GM21619 (cell line): ENCODE data around the gene TFF2.

Experiments used
- ATAC-seq: cut with Tn5 transposase; IDR thresholded peaks from one replicate; pipeline ENCODE4 v1.9.1; 2021; ENCODE audit not compliant: unreplicated experiment

The TFF2 gene

DNA sequence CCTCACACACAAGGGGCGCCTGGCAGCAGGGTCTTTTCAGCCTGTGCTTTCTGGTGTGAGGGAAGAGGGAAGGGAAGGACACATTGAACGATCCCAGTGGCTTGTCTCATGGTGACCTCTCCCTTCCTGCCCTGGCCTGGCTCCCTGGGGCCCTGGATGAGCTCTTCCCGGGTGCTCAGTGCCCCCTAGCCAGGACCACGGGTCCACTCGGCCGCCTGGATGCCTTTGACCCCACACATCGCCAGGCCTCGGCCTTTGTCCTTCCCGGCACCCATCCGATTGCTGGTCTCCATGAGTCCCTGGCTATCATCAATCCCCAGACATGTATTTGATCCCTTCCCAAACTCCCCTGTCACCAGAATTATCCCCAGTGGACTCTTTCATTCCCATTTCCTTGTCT, 29.6 kb downstream of the TFF2 start:
- no peak for ATAC-seq

DNA sequence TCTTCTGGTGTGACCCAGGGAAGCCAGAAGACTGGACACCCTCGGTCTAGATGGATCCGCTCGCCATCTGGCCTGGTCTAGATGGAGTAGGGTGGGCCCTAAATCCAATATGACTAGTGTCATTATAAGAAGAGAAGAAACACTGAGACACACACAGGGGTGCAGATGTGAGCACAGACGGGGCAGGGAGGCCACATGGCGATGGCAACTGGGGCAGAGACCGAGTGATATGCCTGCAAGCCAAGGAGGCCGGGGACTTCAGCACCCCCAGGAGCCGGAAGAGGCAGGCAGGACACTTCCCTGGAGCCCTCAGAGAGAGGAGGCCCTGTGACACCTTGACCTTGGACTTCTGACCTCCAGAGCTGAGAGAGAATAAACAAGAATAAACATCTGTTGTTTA, 30.0 kb downstream of the TFF2 start:
- ATAC-seq = no peak

DNA sequence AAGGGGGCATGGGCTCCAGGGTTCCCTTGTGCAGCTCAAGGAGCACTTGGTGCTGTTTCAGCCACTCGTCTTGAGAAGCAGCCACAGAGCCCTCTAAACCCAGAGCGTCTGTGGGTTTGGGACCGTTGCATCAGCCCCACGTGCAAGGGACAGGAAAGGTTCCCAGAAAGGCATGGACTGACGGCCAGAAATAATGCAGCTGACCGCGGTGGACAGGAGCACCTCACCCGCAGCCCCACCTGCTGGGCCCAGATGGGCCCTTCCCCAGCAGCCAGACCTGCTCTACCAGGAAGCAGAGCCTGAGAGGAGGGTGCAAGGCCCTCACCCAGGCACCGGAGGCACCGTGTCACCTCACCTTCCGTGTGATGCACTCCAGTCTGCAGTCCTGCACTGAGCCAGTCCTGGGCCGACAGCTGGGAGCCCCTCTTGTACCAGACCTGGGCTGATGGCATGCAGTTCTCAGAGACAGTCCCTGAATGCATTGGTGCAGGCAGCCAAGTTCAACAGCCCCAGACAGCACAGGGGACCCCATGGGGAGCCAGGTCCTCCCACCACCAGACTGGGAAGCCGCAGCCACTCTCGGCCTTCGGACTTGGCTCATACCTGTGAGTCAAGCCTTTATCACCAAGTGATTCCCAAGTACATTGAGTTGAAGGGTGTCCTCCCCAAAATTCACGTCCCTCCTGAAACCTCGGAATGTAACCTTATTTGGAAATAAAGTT, 30.8 kb downstream of the TFF2 start:
- no peak for ATAC-seq

DNA sequence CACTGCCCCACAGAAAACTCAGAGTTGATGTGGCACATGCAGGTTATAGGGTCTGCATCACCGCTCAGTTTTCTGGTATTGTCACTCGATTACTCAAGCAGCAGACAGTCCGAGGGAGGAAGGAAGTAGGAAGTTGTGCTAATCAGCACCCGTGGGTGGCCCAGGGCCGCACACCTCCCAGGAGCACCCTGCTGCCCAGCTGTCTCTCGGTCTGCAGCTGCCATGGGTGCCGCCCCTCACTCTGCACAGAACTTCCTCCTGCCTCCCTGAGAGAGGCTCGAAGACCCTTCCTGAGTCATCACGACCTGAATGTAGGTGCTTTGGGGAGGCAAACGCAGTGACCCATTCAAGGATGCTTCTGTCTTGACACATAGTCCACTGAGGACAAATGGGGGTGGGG, 31.4 kb downstream of the TFF2 start:
- no peak for ATAC-seq

DNA sequence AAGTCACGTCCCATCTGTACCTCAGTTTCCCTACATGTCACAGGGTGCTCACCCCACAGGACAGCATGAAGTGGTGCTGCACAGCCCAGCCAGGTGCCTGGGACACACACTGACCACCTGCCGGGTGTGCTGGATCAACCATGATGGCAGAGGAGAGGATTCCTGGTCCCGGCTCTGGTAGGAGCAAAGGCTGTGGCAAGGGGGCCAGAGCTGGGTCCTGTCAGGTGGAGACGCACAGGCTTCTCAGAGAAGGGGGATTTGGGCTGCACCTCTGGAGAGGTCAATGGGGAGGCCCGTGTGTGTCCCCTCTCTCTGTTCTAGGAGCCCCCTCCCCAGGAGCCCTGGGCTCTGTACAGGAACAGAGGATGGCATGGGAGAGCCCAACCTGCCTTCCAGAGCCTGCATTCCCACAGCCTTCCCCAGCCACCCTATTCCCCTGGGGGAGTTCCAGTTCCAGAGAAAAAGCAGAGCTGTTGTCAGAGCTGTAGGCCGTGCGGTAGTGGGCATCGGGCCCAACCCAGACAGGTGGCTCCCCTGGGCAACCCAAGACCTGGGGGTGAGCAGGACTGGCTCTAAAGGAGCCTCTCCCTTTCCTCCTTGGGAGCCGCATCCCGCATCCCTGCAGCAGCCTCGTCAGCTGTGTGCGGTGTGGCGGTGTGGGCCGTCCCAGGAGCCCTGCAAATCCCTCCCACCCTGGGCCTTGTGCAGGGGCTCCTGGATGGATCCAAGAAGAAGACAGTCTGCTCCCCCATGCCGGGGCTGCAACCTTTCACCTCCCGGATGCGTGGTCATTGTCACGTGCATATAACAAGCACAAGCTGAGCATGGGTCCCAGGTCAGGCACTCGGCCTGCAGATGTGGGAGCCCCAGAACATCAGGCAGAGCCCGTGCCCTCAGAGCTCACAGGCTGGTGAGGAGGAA, 32.7 kb downstream of the TFF2 start:
- no peak for ATAC-seq

DNA sequence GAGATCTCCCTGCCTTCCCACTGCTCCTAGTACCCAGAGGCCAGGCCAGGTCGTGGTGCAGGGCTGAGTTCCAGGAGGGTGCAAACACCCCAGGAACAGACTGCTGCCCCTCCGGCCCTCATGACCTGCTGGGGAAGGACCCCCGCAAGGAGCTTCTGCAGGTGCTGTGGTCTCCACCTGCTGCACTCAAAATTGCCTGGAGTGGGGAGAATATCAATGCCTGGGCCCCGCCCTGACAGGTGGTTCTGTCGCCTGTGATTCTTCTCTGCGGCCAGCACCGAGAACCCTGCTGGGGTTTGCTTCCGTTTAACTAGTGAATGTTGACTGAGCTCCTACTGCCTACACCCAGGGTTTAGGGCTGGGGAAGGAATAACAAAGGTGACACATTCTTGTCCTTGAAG, 33.5 kb downstream of the TFF2 start:
- no peak for ATAC-seq

DNA sequence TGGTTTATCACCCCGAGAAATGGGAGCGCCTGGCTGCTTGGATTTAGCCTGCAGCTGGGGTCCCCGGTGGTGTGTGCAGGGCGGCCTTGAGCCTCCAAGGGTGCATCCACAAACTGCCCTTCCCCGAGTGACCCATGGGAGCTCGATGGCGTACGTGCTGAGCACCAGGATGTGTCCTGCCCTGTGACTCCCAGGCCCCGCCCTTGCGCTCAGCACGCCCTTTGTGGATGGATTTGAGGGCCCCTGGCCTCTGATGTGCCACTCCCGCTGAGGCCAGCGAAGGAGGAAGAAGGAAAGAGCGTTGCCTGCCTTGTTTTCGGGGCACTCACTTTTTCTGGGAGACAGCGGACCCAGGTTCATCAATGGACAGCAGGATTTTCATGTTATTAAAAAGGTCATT, 33.9 kb downstream of the TFF2 start:
- no peak for ATAC-seq

DNA sequence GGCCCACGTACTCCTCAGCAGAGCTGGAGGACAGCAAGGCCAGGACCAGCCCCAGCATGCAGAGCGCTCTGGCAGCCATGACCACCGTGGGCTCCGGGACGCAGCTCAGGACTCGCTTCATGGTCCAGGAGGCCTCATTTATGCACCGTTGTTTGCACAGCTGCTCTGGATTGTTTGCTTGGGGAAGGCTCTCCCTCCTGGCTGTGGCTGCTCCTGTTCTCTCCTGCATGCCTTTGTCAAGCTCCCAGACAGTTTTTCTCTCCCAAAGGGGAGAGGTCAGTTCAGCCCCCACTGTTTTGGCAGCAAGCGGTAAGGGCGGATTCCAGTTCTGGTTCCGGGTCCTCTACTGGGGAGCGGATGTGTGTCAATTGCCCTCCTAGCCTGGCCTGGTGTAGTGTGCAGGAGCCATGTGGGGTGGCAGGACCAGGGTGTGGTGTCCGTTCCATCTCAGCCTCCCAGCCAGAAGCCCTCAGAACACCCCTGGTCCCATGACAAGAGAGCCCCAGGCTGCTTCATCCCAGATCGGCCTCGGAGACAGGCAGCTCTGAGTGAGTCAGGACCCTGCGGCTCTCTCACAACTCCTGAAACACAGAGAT, 35.4 kb downstream of the TFF2 start, which contains the start of gene TFF3:
Gene TFF3 (minus strand): TSS at position 114 of the 596 bp plus-strand sequence. CDS start 35 bp downstream, at position 79.
- ATAC-seq = no peak

DNA sequence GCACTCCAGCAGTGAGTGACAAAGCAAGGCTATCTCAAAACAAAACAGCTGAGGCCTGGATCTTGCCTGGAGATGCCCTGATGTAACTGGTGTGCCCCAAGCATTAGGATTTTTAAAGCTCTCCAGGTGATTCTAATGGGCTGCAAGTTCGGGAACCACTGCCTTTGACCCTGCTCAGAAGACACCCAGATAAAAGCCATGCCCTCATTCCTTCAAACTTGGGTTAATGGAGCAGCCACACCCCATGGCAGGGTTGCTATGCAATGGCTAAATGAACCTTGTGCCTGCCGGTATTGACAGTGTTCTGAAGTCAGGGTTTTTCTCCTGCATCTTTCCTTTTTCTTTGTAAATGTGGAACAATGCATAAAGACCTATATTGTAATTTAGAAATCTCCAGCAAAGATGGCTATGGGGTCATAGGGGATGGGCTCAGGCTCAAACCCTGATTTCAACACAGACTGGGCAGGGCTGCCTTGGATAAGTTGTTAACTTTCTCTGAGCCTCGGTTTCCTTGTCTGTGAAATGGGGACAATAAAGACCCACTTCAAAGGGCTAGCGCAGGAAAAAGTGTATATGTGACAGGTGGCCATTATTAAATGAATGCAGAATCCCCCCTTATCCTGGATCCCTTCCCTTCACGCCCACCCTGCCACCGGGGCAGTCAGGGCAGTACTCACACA, 36.0 kb downstream of the TFF2 start:
- no peak for ATAC-seq

DNA sequence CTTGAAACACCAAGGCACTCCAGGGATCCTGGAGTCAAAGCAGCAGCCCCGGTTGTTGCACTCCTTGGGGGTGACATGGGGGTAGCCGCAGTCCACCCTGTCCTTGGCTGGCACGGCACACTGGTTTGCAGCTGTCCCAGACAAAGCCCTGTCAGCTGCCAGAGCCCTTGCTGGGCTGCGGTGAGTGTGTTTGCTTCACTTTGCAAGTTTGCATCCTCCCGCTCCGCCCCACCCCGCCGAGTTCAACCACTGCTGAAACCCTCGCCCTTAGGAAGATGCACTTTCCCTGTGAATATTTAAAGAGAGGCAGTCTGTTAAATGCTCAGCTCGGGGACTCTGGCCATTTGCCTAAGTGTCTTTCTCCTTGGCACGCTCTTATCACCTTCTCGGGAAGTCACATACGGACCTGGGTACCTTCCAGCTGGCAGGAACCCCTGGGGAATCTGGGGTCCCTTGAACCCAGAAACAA, 37.3 kb downstream of the TFF2 start:
- ATAC-seq = no peak

DNA sequence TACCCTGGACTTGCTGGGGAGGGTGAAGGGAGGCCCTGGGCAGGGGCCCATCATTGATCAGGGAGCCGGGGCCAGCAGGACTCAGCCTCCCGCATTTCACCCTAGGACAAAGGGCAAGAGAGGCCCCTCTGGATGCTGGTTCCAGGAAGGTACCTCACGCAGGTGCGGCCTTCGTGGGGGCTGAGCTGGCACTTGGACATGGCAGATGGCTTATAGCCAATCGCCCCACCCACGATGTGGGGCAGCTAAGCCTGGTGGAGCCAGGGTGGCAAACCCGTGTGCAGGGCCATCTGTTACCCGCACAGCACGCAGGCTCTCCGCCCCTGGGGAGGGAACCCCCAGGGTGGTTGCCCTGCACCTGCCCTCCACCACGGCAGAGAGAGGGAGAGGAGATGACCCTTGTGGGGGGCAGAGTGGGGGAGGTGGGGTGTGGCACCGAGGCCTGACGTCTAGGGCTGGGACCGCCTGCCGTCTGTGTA, 38.1 kb downstream of the TFF2 start:
- ATAC-seq = no peak

DNA sequence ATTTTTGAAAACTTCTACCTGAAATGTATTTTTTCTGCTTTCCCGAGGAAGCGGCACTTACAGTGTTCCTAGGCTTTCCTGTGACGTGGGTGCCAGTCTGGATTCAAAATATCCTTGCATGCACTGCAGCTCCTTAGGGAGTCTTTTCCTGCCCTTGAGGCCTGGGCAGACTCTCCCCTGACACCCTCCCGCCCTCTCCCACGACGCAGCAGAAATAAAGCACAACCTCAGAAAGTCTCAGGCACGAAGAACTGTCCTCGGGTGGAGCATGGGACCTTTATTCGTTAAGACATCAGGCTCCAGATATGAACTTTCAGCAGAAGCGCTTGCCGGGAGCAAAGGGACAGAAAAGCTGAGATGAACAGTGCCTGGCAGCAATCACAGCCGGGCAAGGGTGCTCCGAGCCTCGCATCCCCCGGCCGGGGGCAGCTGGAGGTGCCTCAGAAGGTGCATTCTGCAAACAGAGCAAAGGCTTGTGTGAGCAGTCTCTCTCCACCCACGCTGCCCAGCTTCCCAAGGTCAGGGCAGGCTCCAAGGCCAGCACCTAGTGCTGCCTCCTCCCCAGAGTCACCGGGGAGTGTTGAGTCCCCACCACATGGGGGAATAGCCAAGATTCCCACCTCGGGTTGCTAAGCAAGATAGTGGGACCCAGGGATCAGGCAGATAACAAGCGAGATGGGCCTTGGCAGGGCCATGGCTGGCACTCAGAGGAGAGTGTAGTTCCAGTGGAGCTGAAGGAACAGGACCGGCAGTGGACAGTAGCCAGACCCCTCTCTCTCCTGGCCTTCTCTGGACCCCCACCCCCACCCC, 38.8 kb downstream of the TFF2 start:
- ATAC-seq = no peak

DNA sequence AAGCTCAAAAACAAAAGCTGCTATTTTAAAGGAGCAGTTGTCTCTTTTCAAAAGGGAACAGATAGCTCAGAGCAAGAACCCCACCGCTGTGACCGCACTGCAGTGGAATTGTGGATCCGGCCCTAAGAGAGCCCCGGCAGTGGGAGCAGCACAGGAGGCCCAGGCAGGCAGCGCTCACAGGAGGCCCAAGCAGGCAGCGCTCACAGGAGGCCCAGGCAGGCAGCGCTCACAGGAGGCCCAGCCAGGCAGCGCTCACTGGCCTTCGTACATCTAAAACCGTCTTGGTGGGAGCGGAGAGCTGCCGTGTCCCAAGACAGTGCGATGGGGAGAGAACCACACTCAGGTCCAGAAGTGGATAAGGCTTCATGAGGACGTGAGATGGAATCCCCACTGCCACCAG, 39.6 kb downstream of the TFF2 start:
- ATAC-seq = no peak

DNA sequence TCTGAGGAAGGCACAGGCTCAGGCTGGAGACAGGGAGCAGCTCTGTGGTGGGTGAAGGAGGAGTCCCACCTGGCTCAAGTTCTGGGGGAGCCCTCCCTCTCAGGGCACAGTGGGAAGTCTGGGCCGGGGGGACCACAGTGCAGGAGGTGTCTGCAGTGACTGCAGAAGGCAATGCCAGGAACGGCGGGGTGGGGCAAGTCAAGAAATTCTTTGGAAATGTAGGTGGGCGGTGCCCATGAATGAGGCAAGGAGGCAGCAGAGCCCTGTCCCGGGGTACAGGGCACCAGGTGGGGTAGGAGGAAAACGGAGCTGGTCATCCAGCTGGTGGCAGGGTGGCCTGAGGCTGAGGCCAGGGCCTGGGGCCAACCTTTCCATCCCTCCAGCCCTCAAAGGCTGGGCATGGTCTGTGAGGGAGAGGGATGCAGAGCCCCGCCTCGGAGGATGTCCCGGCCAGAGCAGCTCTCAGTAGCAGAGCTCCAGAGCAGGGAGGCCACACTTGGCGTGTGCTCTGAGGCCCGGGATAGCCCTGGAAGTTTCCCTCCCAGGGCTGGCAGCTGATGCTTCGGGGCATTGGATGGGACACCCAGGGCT, 40.3 kb downstream of the TFF2 start:
- no peak for ATAC-seq

DNA sequence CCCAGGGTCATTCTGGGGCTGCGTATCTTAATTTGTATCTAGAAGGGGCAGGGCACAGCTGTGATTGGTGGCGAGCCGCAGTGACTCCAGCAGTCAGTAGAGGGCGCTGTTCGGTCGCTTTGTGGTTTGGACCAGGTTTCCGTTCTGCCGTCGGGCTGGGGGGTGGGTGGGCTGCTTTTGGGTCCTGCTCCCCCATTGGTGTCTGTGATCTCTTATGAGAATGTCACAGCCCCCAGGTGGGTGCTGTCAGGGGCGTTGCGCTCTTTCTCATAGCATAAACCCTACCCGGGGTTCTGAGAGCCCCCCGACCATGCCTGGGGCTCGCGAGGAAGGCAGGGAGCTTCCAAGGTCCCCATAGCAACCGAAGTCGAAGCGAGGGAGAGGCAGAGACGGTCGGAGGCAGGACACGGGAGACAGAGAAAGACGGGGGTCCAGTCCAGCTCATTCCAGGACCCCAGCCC, 41.0 kb downstream of the TFF2 start:
- no peak for ATAC-seq

DNA sequence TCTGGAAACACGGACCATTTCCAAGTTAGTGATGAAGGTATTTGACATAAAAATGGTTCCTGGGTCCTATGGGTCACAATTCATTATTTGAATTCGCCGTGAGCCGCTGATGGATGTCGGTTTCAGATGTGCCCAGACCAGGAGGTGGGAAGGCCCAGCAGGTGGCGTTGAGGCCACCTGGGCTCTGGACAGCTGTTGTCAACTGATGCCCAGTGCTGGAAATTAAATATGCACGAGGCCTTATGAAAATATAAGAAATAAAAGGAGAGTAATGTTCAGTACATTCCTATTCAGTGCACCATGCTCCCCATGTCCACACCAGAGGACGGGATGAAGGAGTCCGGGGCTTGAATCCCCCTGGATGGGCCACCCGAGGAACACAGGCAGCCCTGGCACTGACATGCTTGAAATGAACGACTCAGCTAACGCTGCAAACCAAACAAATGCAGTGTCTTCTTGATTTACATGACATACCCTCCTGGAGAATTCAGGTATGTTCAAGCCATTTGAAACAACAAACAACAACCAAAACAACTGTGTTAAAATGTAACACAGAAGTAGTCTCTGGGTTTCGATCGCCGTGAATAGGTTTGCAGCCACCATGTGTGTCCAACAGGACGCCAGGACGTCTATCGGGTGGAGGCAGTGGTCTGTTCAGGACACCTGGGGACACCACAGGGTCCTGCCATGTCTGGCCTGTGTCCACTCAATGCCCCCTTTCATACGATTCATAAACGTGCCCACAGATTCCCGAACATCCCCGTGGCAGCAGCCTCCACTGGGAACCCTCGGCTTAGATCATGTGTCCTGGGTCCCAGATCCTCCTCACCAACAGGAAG, 41.7 kb downstream of the TFF2 start:
- no peak for ATAC-seq

DNA sequence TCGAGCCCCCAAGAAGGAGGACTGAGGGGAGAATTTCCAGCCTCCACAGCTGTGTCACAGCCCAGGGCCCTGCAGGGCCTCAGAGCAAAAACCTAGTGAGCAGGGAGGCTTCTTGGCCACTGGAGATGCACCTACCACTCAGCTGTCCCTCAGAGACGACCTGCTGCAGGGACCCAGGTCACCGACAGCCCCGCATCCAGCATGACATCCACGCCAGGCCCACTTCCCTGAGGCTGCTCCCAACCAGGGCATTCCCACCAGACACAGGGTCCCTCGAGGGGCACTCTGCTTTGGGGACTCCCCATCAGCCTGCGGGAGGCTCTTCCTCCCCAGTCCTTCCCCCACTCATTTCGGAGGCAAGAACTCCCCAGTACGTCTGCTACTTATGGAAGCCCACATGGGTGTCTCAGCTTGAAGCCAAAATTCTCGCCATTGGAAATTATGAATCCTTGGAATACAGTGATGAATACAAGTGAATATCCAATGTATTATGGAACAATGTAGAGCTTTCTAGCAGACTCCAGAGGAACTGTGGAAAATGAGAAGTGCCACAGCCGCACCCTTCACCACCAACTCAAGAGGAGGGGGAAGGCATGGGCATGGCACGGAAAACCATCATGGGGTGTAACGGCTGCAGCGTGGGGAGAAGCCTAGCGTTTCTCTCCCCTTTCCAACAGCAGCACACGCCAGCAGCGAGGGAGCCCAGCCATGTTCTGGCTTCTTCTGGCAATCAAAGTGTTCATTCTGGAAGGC, 42.5 kb downstream of the TFF2 start:
- no peak for ATAC-seq

DNA sequence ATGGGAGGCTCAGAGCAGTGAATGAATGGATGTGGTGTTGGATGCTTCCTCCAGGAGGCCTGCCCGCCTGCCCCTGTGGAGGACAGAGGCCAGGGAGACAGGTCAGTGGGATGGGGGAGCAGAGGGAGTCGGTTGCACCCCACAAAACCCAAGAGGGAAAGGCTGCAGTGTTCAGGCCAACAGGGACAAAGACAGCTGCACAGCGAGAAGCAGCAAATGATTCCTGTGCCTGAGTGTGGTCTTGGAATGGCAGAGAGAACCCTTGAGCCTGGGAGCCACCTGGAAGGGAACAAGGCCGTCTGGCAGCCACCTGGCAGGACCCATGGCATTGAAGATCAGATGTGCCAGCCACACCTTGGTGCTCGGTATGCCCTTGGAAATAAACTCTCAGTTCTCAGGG, 43.7 kb downstream of the TFF2 start:
- no peak for ATAC-seq
